AG10803 (cell line): ENCODE measurements around the gene KCNK6.

ENCODE experiments used
- DNase-seq: peaks from one replicate; pipeline ENCODE4 v3.0.0; 2010; ENCODE audit warnings: low read depth
- H3K4me3 ChIP-seq: 2 replicates; pipeline ENCODE4 v1.5.1; 2011; ENCODE audit warnings: mild to moderate bottlenecking, low read length, control low read depth
- TF ChIP-seq, protein P1 (sequence below): conservative IDR thresholded peaks from 2 replicates; pipeline ENCODE4 v1.5.1; 2011; ENCODE audit warnings: mild to moderate bottlenecking, low read length, control low read depth, inconsistent platforms

Gene KCNK6

DNA sequence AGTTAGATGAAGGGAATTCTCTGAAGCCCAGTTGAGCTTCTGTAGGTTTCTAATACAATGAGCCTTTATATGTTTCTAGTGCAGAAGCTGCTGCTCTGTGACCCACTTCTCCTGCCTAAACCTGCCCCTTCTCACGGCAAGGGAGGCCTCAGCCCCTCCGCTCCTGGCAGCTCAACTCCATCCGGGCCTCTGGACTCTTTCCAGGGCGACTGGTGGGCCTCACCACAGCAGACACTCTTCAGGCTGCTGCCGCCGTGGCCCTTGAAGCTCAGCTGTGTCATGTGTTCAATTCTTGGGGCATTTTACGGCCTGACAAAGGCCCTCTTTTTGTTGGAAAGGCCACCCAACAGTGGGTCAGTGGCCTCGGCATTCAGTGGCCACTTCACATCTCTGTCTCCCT lies 25.6 kb upstream of the KCNK6 start:
- DNase-seq: no peak
- no peak overlapping the region for H3K4me3 ChIP-seq
- TF ChIP-seq, protein P1, sequence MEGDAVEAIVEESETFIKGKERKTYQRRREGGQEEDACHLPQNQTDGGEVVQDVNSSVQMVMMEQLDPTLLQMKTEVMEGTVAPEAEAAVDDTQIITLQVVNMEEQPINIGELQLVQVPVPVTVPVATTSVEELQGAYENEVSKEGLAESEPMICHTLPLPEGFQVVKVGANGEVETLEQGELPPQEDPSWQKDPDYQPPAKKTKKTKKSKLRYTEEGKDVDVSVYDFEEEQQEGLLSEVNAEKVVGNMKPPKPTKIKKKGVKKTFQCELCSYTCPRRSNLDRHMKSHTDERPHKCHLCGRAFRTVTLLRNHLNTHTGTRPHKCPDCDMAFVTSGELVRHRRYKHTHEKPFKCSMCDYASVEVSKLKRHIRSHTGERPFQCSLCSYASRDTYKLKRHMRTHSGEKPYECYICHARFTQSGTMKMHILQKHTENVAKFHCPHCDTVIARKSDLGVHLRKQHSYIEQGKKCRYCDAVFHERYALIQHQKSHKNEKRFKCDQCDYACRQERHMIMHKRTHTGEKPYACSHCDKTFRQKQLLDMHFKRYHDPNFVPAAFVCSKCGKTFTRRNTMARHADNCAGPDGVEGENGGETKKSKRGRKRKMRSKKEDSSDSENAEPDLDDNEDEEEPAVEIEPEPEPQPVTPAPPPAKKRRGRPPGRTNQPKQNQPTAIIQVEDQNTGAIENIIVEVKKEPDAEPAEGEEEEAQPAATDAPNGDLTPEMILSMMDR: no peak

- TF ChIP-seq, protein P1: no peak
- DNase-seq: no peak
- H3K4me3 ChIP-seq: no peak overlapping the region
Measured at GRCh38 chr19:38298821-38299680, 20.6 kb upstream of the KCNK6 start.

- TF ChIP-seq, protein P1: no peak
- DNase-seq: no peak
- H3K4me3 ChIP-seq: no peak within 1 kb of the TSS
Measured at GRCh38 chr19:38303517-38304351, 15.9 kb upstream of the KCNK6 start, which contains the start of gene C19orf33. C19orf33 (plus strand) TSS chr19:38304251; CDS start chr19:38304262, 11 bp downstream.

GRCh38 chr19:38304352-38304865 lies 15.2 kb upstream of the KCNK6 start:
- DNase-seq: no peak
- H3K4me3 ChIP-seq: no peak overlapping the region
- TF ChIP-seq, protein P1: no peak

GRCh38 chr19:38304866-38305429 lies 14.7 kb upstream of the KCNK6 start:
- no peak for DNase-seq
- TF ChIP-seq, protein P1: no peak
- no peak overlapping the region for H3K4me3 ChIP-seq

GRCh38 chr19:38306236-38306635 lies 13.4 kb upstream of the KCNK6 start:
- no peak overlapping the region for H3K4me3 ChIP-seq
- TF ChIP-seq, protein P1: no peak
- no peak for DNase-seq
